Cerebellar nuclear complex (tissue), 1 donor: ENCODE measurements around the gene PTX3.

Experiments used
- DNase-seq, 2 experiments: peaks; one replicate each; lab custom pipeline; 2025; lab: John Stamatoyannopoulos, UW

PTX3 gene

GRCh38 chr3:157475921-157476414 lies 39.3 kb downstream of the PTX3 start:
- DNase-seq, result no peak

- no peak for DNase-seq
Observed at GRCh38 chr3:157477441-157477840, 40.8 kb downstream of the PTX3 start.

GRCh38 chr3:157479464-157480243 lies 43.0 kb downstream of the PTX3 start:
- no peak for DNase-seq

GRCh38 chr3:157487339-157487738 lies 50.7 kb downstream of the PTX3 start:
- no peak for DNase-seq

GRCh38 chr3:157488144-157488543 lies 51.5 kb downstream of the PTX3 start:
- DNase-seq, result no peak

GRCh38 chr3:157491136-157491535 lies 54.5 kb downstream of the PTX3 start:
- no peak for DNase-seq
